HCT116 (cell line): ENCODE measurements around the gene GLT8D2.

Source experiments
- EZH2 ChIP-seq: fragments of 200-600 bp; sonication (generic); IDR thresholded peaks from 2 replicates; pipeline ENCODE4 v1.6.1; 2017; ENCODE audit warnings: antibody characterized with exemption, mixed run types
- EZH2phosphoT487 ChIP-seq: fragments of 200-600 bp; IDR thresholded peaks from 2 replicates; pipeline ENCODE4 v1.6.1; 2018; ENCODE audit warnings: antibody characterized with exemption, borderline replicate concordance
- POLR2A ChIP-seq: IDR thresholded peaks from 2 replicates; pipeline ENCODE4 v1.7.0; 2011; ENCODE audit warnings: borderline replicate concordance; ENCODE audit not compliant: insufficient read depth, insufficient read length; ENCODE audit errors: extremely low read depth
- TF ChIP-seq, protein P1 (sequence below), 3 experiments: fragments of 200-600 bp in 1 of 3; sonication (generic) in 1 of 3; IDR thresholded peaks in 2 of 3; conservative IDR thresholded peaks in 1 of 3; 2 replicates each; pipeline ENCODE4 v1.5.1; 2012 to 2017; ENCODE audit warnings: low read depth in 2 of 3, low read length in 2 of 3, antibody characterized with exemption in 1 of 3, borderline replicate concordance in 1 of 3, control low read depth in 1 of 3, mild to moderate bottlenecking in 1 of 3, mixed read lengths in 1 of 3, mixed run types in 1 of 3, moderate library complexity in 1 of 3; ENCODE audit not compliant: insufficient read depth in 1 of 3

DNA sequence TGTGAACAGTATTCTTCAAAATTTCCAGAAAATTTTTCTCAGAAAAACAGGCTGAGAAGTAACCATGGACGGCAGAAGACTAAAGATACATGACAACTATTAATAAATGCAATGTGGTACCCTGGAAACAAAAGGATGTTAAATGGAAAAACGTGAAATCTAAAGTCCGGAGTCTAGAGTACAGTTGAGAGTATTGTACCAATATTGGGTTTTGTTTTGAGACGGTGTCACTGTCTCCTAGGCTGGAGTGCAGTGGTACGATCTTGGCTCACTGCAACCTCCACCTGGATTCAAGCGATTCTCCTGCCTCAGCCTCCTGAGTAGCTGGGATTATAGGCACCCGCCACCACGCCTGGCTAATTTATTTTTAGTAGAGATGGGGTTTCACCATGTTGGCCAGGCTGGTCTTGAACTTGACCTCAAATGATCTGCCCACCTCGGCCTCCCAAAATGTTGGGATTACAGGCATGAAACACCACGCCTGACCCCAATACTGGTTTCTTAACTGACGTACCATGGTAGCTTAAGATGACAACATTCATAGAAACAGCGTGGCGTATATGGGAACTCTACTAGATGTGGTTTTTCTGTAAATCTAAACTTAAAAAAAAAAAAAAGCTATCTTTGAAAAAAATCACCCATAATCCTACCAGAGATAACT, 101.1 kb downstream of the GLT8D2 start:
- TF ChIP-seq, protein P1, sequence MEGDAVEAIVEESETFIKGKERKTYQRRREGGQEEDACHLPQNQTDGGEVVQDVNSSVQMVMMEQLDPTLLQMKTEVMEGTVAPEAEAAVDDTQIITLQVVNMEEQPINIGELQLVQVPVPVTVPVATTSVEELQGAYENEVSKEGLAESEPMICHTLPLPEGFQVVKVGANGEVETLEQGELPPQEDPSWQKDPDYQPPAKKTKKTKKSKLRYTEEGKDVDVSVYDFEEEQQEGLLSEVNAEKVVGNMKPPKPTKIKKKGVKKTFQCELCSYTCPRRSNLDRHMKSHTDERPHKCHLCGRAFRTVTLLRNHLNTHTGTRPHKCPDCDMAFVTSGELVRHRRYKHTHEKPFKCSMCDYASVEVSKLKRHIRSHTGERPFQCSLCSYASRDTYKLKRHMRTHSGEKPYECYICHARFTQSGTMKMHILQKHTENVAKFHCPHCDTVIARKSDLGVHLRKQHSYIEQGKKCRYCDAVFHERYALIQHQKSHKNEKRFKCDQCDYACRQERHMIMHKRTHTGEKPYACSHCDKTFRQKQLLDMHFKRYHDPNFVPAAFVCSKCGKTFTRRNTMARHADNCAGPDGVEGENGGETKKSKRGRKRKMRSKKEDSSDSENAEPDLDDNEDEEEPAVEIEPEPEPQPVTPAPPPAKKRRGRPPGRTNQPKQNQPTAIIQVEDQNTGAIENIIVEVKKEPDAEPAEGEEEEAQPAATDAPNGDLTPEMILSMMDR (IDR thresholded peaks at IDR 0.05 in 2 of 3, conservative IDR thresholded peaks at IDR 0.05 in 1 of 3; ENCODE audit: borderline replicate concordance in 1 of 3, insufficient read depth in 1 of 3, low read depth in 2 of 3, low read length in 2 of 3) = no peak
- TF ChIP-seq POLR2A (no peak), EZH2phosphoT487 (no peak), EZH2 (no peak)
